H1 (cell line): Measurements from ENCODE around the gene DDX23. TPM values are rescaled to one million over a fixed set of nuclear protein-coding genes. Genes with fewer than 3 reads are reported as not detected.

Experiments used
- CTCF ChIA-PET: fragments of 300-600 bp; sonication (Branson Sonifier 250); formaldehyde crosslinking; loops from one replicate; lab custom pipeline; 2021; ENCODE audit not compliant: partially characterized antibody; lab: Charles Lee
- POLR2A ChIA-PET: fragments of 300-600 bp; sonication (Branson Sonifier 250); formaldehyde crosslinking; loops from one replicate; lab custom pipeline; 2021; ENCODE audit warnings: inconsistent platforms; ENCODE audit not compliant: partially characterized antibody; lab: Charles Lee
- DNase-seq, 2 experiments: peaks; one replicate each; pipeline versions ENCODE4 v3.0.0 to v3.0.0-alpha.2; 2010 to 2022; ENCODE audit warnings: low spot score in 2 of 2, low read depth in 1 of 2, mixed read lengths in 1 of 2
- FAIRE-seq: peaks from 2 replicates; lab custom pipeline; 2011; peaks lifted over from hg19 to GRCh38; lab: Jason Lieb, UNC
- H2AFZ ChIP-seq: 2 replicates; pipeline ENCODE4 v1.8.1; 2012; ENCODE audit warnings: low read length, inconsistent platforms
- H2AK5ac ChIP-seq: 2 replicates; pipeline ENCODE4 v1.6.1; 2013; ENCODE audit warnings: low read depth, low read length
- H2BK120ac ChIP-seq: replicated peaks from 2 replicates; pipeline ENCODE3; 2013; ENCODE audit warnings: low read depth, low read length, inconsistent platforms
- H2BK12ac ChIP-seq: 2 replicates; pipeline ENCODE4 v1.6.1; 2013; ENCODE audit warnings: low read depth, low read length
- H2BK15ac ChIP-seq: 2 replicates; pipeline ENCODE4 v1.6.1; 2013; ENCODE audit warnings: low read length
- H2BK20ac ChIP-seq: 2 replicates; pipeline ENCODE4 v1.6.1; 2013; ENCODE audit warnings: low read length
- H2BK5ac ChIP-seq: 2 replicates; pipeline ENCODE4 v1.6.1; 2013; ENCODE audit warnings: low read depth, low read length
- H3K14ac ChIP-seq: 2 replicates; pipeline ENCODE4 v1.6.1; 2013; ENCODE audit warnings: inconsistent platforms; ENCODE audit not compliant: insufficient read length
- H3K18ac ChIP-seq: 2 replicates; pipeline ENCODE4 v1.6.1; 2013; ENCODE audit warnings: low read length; ENCODE audit errors: extremely low read depth
- H3K23ac ChIP-seq: 2 replicates; pipeline ENCODE4 v1.6.1; 2013; ENCODE audit warnings: inconsistent platforms; ENCODE audit not compliant: insufficient read length
- H3K23me2 ChIP-seq: 2 replicates; pipeline ENCODE4 v1.6.1; 2013; ENCODE audit warnings: low read depth, low read length
- H3K27ac ChIP-seq: 2 replicates; pipeline ENCODE4 v1.6.1; 2011; ENCODE audit warnings: low read depth, low read length, inconsistent platforms
- H3K27me3 ChIP-seq, 4 experiments: replicated peaks in 1 of 4; 1 replicate in 1 of 4; 2 replicates in 3 of 4; pipeline versions ENCODE4 v1.6.1 to v1.8.1; 2011 to 2013; ENCODE audit warnings: low read length in 3 of 4, mild to moderate bottlenecking in 3 of 4, inconsistent platforms in 2 of 4, mixed read lengths in 2 of 4, moderate library complexity in 1 of 4; ENCODE audit not compliant: control insufficient read depth in 3 of 4, insufficient read depth in 3 of 4; ENCODE audit errors: extremely low read depth in 1 of 4
- H3K36me3 ChIP-seq, 4 experiments: 2 replicates each; pipeline versions ENCODE4 v1.6.1 to v1.8.1; 2011 to 2013; ENCODE audit warnings: mild to moderate bottlenecking in 4 of 4, low read length in 3 of 4, moderate library complexity in 2 of 4, control low read depth in 1 of 4, inconsistent platforms in 1 of 4; ENCODE audit not compliant: insufficient read depth in 4 of 4, control insufficient read depth in 2 of 4
- H3K4ac ChIP-seq: replicated peaks from 2 replicates; pipeline ENCODE3; 2013; ENCODE audit warnings: low read length, low read depth, mixed read lengths, inconsistent platforms; ENCODE audit not compliant: insufficient read length
- H3K4me1 ChIP-seq, 4 experiments: replicated peaks in 1 of 4; 1 replicate in 1 of 4; 2 replicates in 3 of 4; pipeline versions ENCODE4 v1.6.1 to v1.8.1; 2011 to 2013; ENCODE audit warnings: low read length in 3 of 4, inconsistent platforms in 2 of 4, mixed read lengths in 1 of 4; ENCODE audit not compliant: insufficient read depth in 4 of 4, control insufficient read depth in 3 of 4
- H3K4me2 ChIP-seq, 2 experiments: 2 replicates each; pipeline versions ENCODE4 v1.6.1 to v1.8.1; 2011 to 2013; ENCODE audit warnings: low read depth in 2 of 2, low read length in 2 of 2, control low read depth in 1 of 2, inconsistent platforms in 1 of 2, mild to moderate bottlenecking in 1 of 2; ENCODE audit not compliant: insufficient read depth in 1 of 2
- H3K4me3 ChIP-seq, 4 experiments: fragments of 200-600, 300-600 bp in 1 of 4; sonication (generic), shearing (Covaris generic), sonication (Bioruptor Twin) in 1 of 4; 2 replicates each; pipeline versions ENCODE4 v1.5.1 to v1.8.1; 2011 to 2016; ENCODE audit warnings: low read length in 4 of 4, low read depth in 3 of 4, control low read depth in 2 of 4, inconsistent platforms in 2 of 4, mild to moderate bottlenecking in 2 of 4, mixed read lengths in 1 of 4, moderate library complexity in 1 of 4; ENCODE audit not compliant: insufficient read depth in 2 of 4; ENCODE audit errors: extremely low read depth in 1 of 4
- H3K56ac ChIP-seq: replicated peaks from 2 replicates; pipeline ENCODE3; 2013; ENCODE audit warnings: low read depth, mild to moderate bottlenecking, mixed read lengths, low read length, inconsistent platforms; ENCODE audit not compliant: insufficient read length
- H3K79me1 ChIP-seq: 2 replicates; pipeline ENCODE4 v1.6.1; 2013; ENCODE audit warnings: low read depth, low read length, control low read depth
- H3K79me2 ChIP-seq, 2 experiments: 2 replicates each; pipeline versions ENCODE4 v1.6.1 to v1.8.1; 2012 to 2013; ENCODE audit warnings: low read length in 2 of 2, mild to moderate bottlenecking in 2 of 2, inconsistent platforms in 1 of 2; ENCODE audit not compliant: insufficient read depth in 2 of 2, control insufficient read depth in 1 of 2
- H3K9ac ChIP-seq, 4 experiments: replicated peaks in 1 of 4; 1 replicate in 1 of 4; 2 replicates in 3 of 4; pipeline versions ENCODE4 v1.6.1 to v1.8.1; 2011 to 2013; ENCODE audit warnings: low read depth in 3 of 4, low read length in 3 of 4, control low read depth in 2 of 4, mild to moderate bottlenecking in 2 of 4, moderate library complexity in 2 of 4, inconsistent platforms in 1 of 4; ENCODE audit errors: extremely low read depth in 1 of 4
- H3K9me3 ChIP-seq, 2 experiments: 2 replicates each; pipeline versions ENCODE4 v1.6.1 to v1.8.1; 2012 to 2013; ENCODE audit warnings: mild to moderate bottlenecking in 2 of 2, moderate library complexity in 2 of 2, control low read depth in 1 of 2, inconsistent platforms in 1 of 2, low read depth in 1 of 2, low read length in 1 of 2, mixed read lengths in 1 of 2; ENCODE audit not compliant: insufficient read depth in 2 of 2
- H4K20me1 ChIP-seq, 2 experiments: replicated peaks in 1 of 2; 2 replicates each; pipeline versions ENCODE3 to v1.8.1; 2011 to 2013; ENCODE audit warnings: inconsistent platforms in 2 of 2, low read length in 2 of 2, mild to moderate bottlenecking in 1 of 2; ENCODE audit not compliant: insufficient read depth in 2 of 2, control insufficient read depth in 1 of 2
- H4K5ac ChIP-seq: 2 replicates; pipeline ENCODE4 v1.6.1; 2013; ENCODE audit warnings: low read length, low read depth, mixed read lengths, inconsistent platforms; ENCODE audit not compliant: insufficient read length
- H4K8ac ChIP-seq: 2 replicates; pipeline ENCODE4 v1.8.0; 2013; ENCODE audit warnings: mild to moderate bottlenecking, moderate library complexity, low read length, inconsistent platforms; ENCODE audit not compliant: insufficient read depth; ENCODE audit errors: extremely low read depth
- H4K91ac ChIP-seq: replicated peaks from 2 replicates; pipeline ENCODE3; 2013; ENCODE audit warnings: low read length, mixed read lengths, inconsistent platforms; ENCODE audit not compliant: insufficient read length
- BCL11A ChIP-seq, 2 experiments: IDR thresholded peaks; one replicate each; pipeline ENCODE4 v1.6.1; 2011; ENCODE audit warnings: low read depth in 2 of 2, low read length in 2 of 2, mild to moderate bottlenecking in 2 of 2
- CEBPB ChIP-seq: IDR thresholded peaks from 2 replicates; pipeline ENCODE4 v1.6.1; 2012; ENCODE audit warnings: low read depth, low read length
- CHD1 ChIP-seq: IDR thresholded peaks from 2 replicates; pipeline ENCODE4 v1.6.1; 2012; ENCODE audit warnings: low read depth, low read length, improper control_type of control experiment
- JUND ChIP-seq: IDR thresholded peaks from 2 replicates; pipeline ENCODE4 v1.6.1; 2011; ENCODE audit warnings: mild to moderate bottlenecking, improper control_type of control experiment, low read length
- KDM1A ChIP-seq: fragments of 200-600, 300-600 bp; sonication (generic); IDR thresholded peaks from 2 replicates; pipeline ENCODE4 v1.7.1; 2016; ENCODE audit warnings: mild to moderate bottlenecking, low read length, borderline replicate concordance
- MAFK ChIP-seq: IDR thresholded peaks from 2 replicates; pipeline ENCODE4 v1.6.1; 2012; ENCODE audit warnings: low read depth, mild to moderate bottlenecking, improper control_type of control experiment, low read length
- MAX ChIP-seq: IDR thresholded peaks from 2 replicates; pipeline ENCODE4 v1.6.1; 2012; ENCODE audit warnings: inconsistent platforms
- RAD21 ChIP-seq, 2 experiments: IDR thresholded peaks in 1 of 2; conservative IDR thresholded peaks in 1 of 2; 2 replicates each; pipeline ENCODE4 v1.6.1; 2011; ENCODE audit warnings: low read depth in 2 of 2, low read length in 2 of 2, improper control_type of control experiment in 1 of 2, inconsistent platforms in 1 of 2, mild to moderate bottlenecking in 1 of 2, moderate library complexity in 1 of 2
- RXRA ChIP-seq: IDR thresholded peaks from 2 replicates; pipeline ENCODE4 v1.6.1; 2011; ENCODE audit warnings: low read depth, mild to moderate bottlenecking, low read length, moderate library complexity; ENCODE audit not compliant: insufficient read depth
- SIX5 ChIP-seq: IDR thresholded peaks from 2 replicates; pipeline ENCODE4 v1.6.1; 2011; ENCODE audit warnings: mild to moderate bottlenecking, low read depth, low read length
- YY1 ChIP-seq: IDR thresholded peaks from 2 replicates; pipeline ENCODE4 v1.6.1; 2011; ENCODE audit warnings: low read depth, mild to moderate bottlenecking, low read length
- WGBS, 2 experiments: shearing (Covaris generic) in 1 of 2; methylation state at CpG; one replicate each; pipeline versions ENCODE4 v1.1.6 to v1.1.7; 2013 to 2015; ENCODE audit warnings: low lambda C conversion rate in 2 of 2, mixed read lengths in 2 of 2, inconsistent platforms in 1 of 2, low coverage in 1 of 2, missing lambda C conversion rate in 1 of 2; ENCODE audit not compliant: insufficient replicate concordance in 2 of 2, insufficient coverage in 1 of 2, insufficient read length in 1 of 2; ENCODE audit errors: extremely low coverage in 1 of 2, missing lambda C conversion rate in 1 of 2; 5-methylcytosine and 5-hydroxymethylcytosine counted together
- polyA plus RNA-seq, 7 experiments: library from polyadenylated mRNA; depleted of rRNA in 3 of 7; stranded (reverse) in 5 of 7; unstranded in 2 of 7; fragments of >200 nt in 5 of 7; fragments of 200-250 nt in 2 of 7; gene quantifications; 1 replicate in 5 of 7; 2 replicates in 1 of 7; 4 replicates in 1 of 7; pipeline versions ENCODE4 v1.2.1 to v1.2.3, GENCODE V29; 2011 to 2013; ENCODE audit warnings: missing spikeins in 2 of 7, mixed read lengths in 2 of 7
- total RNA-seq: library from RNA; stranded (reverse); fragmentation: NEBNext Ultra II Directional; extraction: Animal tissue kit (Norgen Biotek cat#: 25700); gene quantifications from 2 replicates; pipeline ENCODE4 v1.2.1, GENCODE V29; 2021

Gene DDX23
- total and polyA plus RNA-seq, 2 of the 8 experiments (the other 6 are each of a cell fraction or from before 2014, with no cell fraction given) = 43.5 to 107 TPM

DNA sequence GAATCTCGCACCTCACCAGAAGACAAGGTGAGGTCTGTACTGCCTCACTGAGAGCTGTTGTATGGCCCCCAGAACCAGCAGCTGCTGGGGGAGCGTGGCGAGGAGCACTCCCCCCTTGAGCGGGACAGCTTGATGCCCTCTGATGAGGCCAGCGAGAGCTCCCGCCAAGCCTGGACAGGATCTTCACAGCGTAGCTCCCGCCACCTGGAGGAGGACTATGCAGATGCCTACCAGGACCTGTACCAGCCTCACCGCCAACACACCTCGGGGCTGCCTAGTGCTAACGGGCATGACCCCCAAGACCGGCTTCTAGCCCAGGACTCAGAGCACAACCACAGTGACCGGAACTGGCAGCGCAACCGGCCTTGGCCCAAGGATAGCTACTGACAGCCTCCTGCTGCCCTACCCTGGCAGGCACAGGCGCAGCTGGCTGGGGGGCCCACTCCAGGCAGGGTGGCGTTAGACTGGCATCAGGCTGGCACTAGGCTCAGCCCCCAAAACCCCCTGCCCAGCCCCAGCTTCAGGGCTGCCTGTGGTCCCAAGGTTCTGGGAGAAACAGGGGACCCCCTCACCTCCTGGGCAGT lies 24.4 kb downstream of the DDX23 start:
- DNase-seq = no peak
- H4K20me1 ChIP-seq = peaks cover 5 to 15% of the 10 kb centered on the region in 2 experiments
- 94% methylated on average over 16 of the region's 17 CpGs; no CpG with 5 or more reads in 1 of the 2 experiments for WGBS, 2 experiments
- H3K18ac ChIP-seq = no peak overlapping the region
- no peak overlapping the region for H2BK15ac ChIP-seq
- no peak overlapping the region for H2BK5ac ChIP-seq
- no peak overlapping the region for H2AFZ ChIP-seq
- no peak overlapping the region for H3K56ac ChIP-seq
- peaks cover 32 to 52% (median 44%) of the 10 kb centered on the region in 4 experiments for H3K36me3 ChIP-seq
- FAIRE-seq = no peak
- TF ChIP-seq JUND (no peak), CHD1 (no peak), SIX5 (no peak), BCL11A (IDR thresholded peaks at IDR 0.05; ENCODE audit: low read depth in 2 of 2, low read length in 2 of 2) (no peak), CEBPB (no peak), RAD21 (IDR thresholded peaks at IDR 0.05 in 1 of 2, conservative IDR thresholded peaks at IDR 0.05 in 1 of 2; ENCODE audit: low read depth in 2 of 2, low read length in 2 of 2) (no peak), RXRA (no peak), MAFK (no peak), YY1 (no peak), MAX (no peak), KDM1A (no peak)
- POLR2A ChIA-PET = interaction anchor here (1.0 to 8.3 kb wide), 9 partner anchors 10 to 223 kb away, joined by 3 to 48 read pairs (median 4); partner anchors contain the start of genes DDX23 and RND1
- H3K9ac ChIP-seq = no peak overlapping the region
- H3K4me1 ChIP-seq = peaks cover 0 to 4% (median 0%) of the 10 kb centered on the region in 4 experiments; a peak in 1 of 7 replicates
- peaks cover 3% of the 10 kb centered on the region; the same call in 1 of the 2 replicates for H3K23me2 ChIP-seq
- H3K4ac ChIP-seq = no peak overlapping the region
- H3K27me3 ChIP-seq = no peaks in the 10 kb centered on the region
- no peak overlapping the region for H4K8ac ChIP-seq
- no peaks in the 10 kb centered on the region for H3K9me3 ChIP-seq
- H3K79me2 ChIP-seq = no peaks in the 10 kb centered on the region
- no peak overlapping the region for H3K14ac ChIP-seq
- H2BK12ac ChIP-seq = no peak overlapping the region
- CTCF ChIA-PET = interaction anchor here (0.5 to 10.1 kb wide), 12 partner anchors 11 to 216 kb away, joined by 3 to 121 read pairs (median 4); partner anchors contain the start of genes CACNB3 and WNT1
- no peak overlapping the region for H3K4me3 ChIP-seq
- H3K4me2 ChIP-seq = no peak overlapping the region
- H4K5ac ChIP-seq = no peak overlapping the region
- H3K27ac ChIP-seq = no peak overlapping the region
- H3K23ac ChIP-seq = no peak overlapping the region
- H2AK5ac ChIP-seq = no peak overlapping the region
- H2BK120ac ChIP-seq = no peak overlapping the region
- H2BK20ac ChIP-seq = no peak overlapping the region
- no peak overlapping the region for H4K91ac ChIP-seq
- H3K79me1 ChIP-seq = no peaks in the 10 kb centered on the region
